Hindlimb muscle (tissue), 1 donor: ENCODE data around the gene CCNB2. TPM values are rescaled to one million over a fixed set of nuclear protein-coding genes. Genes with fewer than 3 reads are reported as not detected.

Experiments
- DNase-seq: peaks from one replicate; pipeline ENCODE4 v3.0.0-alpha.2; 2013
- polyA plus RNA-seq: library from polyadenylated mRNA; unstranded; fragments of 120-200 nt; gene quantifications from one replicate; pipeline ENCODE4 v1.2.1, GENCODE V29; 2013; ENCODE audit not compliant: insufficient read length

The CCNB2 gene
- polyA plus RNA-seq, 1 donor = 14.0 TPM

GRCh38 chr15:59169251-59169708, 64.3 kb downstream of the CCNB2 start:
- peak; percentile 56 for DNase-seq

- DNase-seq = peak; percentile 27
Observed at GRCh38 chr15:59170295-59171066, 65.5 kb downstream of the CCNB2 start.

GRCh38 chr15:59171067-59171397, 66.1 kb downstream of the CCNB2 start:
- DNase-seq = no peak

- no peak for DNase-seq
Observed at GRCh38 chr15:59172289-59172901, 67.4 kb downstream of the CCNB2 start.

GRCh38 chr15:59173194-59173593, 68.2 kb downstream of the CCNB2 start:
- no peak for DNase-seq

GRCh38 chr15:59174151-59174834, 69.3 kb downstream of the CCNB2 start:
- peak; percentile 31 for DNase-seq

Other genes starting within 250 kb of the CCNB2 start
- gene SLTM, start 171.5 kb upstream of the CCNB2 start, polyA plus RNA-seq = 62.9 TPM
- 28.8 TPM for gene RNF111, start 117.5 kb upstream of the CCNB2 start, polyA plus RNA-seq
- gene LDHAL6B, start 101.7 kb downstream of the CCNB2 start, polyA plus RNA-seq = 0.12 TPM